Testis (tissue), 2 donors: Measurements from ENCODE around the gene LUZP2.

Experiments
- POLR2A ChIP-seq: fragments of 450-650 bp; IDR thresholded peaks from one replicate; pipeline ENCODE4 v1.6.1; 2017; ENCODE audit warnings: antibody characterized with exemption, mild to moderate bottlenecking, moderate library complexity
- TF ChIP-seq, protein P1 (sequence below), 3 experiments: fragments of 450-650 bp in 2 of 3; fragments of 200-600 bp in 1 of 3; sonication (generic) in 1 of 3; IDR thresholded peaks; one replicate each; pipeline ENCODE4 v1.5.1; 2016 to 2019; ENCODE audit warnings: antibody characterized with exemption in 3 of 3, mild to moderate bottlenecking in 2 of 3, moderate library complexity in 1 of 3

DNA sequence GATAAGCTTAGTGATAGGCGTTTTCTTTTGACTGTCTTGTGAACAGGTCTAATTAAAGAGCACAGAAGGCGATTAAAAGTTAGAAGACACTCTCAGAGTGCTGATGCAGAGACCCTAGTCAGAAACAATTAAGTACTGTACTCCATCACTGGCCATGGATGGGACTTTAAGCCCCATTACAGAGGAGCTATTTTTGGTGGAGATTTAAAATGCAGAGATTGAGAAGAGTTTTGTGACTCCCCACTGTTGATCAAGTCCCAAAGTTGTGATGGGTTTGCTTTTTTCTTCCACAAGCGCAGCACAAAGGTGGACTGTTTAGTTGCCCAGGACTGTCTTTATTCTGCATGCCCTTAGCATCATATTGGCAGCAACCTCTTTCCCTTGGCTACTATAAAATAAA, 978 bp downstream of the LUZP2 start:
- TF ChIP-seq, protein P1, sequence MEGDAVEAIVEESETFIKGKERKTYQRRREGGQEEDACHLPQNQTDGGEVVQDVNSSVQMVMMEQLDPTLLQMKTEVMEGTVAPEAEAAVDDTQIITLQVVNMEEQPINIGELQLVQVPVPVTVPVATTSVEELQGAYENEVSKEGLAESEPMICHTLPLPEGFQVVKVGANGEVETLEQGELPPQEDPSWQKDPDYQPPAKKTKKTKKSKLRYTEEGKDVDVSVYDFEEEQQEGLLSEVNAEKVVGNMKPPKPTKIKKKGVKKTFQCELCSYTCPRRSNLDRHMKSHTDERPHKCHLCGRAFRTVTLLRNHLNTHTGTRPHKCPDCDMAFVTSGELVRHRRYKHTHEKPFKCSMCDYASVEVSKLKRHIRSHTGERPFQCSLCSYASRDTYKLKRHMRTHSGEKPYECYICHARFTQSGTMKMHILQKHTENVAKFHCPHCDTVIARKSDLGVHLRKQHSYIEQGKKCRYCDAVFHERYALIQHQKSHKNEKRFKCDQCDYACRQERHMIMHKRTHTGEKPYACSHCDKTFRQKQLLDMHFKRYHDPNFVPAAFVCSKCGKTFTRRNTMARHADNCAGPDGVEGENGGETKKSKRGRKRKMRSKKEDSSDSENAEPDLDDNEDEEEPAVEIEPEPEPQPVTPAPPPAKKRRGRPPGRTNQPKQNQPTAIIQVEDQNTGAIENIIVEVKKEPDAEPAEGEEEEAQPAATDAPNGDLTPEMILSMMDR (IDR thresholded peaks at IDR 0.05) = no peak
- no peak for TF ChIP-seq POLR2A
